GM18907 (cell line): Measurements from ENCODE around the gene P2RY2.

Experiments
- ATAC-seq: cut with Tn5 transposase; IDR thresholded peaks from one replicate; pipeline ENCODE4 v1.9.1; 2021; ENCODE audit warnings: mild to moderate bottlenecking, moderate library complexity; ENCODE audit not compliant: unreplicated experiment

The P2RY2 gene

GRCh38 chr11:73203790-73204189 is 14.3 kb upstream of the P2RY2 start:
- no peak for ATAC-seq

GRCh38 chr11:73204711-73205121 is 13.4 kb upstream of the P2RY2 start:
- ATAC-seq: no peak

GRCh38 chr11:73205661-73206343 is 12.3 kb upstream of the P2RY2 start:
- no peak for ATAC-seq

- no peak for ATAC-seq
Measured at GRCh38 chr11:73206801-73207200, 11.3 kb upstream of the P2RY2 start.

- no peak for ATAC-seq
Measured at GRCh38 chr11:73209892-73210291, 8.2 kb upstream of the P2RY2 start.

- no peak for ATAC-seq
Measured at GRCh38 chr11:73210916-73211667, 7.0 kb upstream of the P2RY2 start.

GRCh38 chr11:73213196-73214143 is 4.6 kb upstream of the P2RY2 start:
- ATAC-seq: no peak

GRCh38 chr11:73215191-73216134 is 2.6 kb upstream of the P2RY2 start:
- ATAC-seq: no peak

- ATAC-seq: no peak
Measured at GRCh38 chr11:73216465-73216864, 1.6 kb upstream of the P2RY2 start.

- ATAC-seq: no peak
Measured at GRCh38 chr11:73217131-73217809, 811 bp upstream of the P2RY2 start.

- ATAC-seq: no peak
Measured at GRCh38 chr11:73217810-73218105, 323 bp upstream of the P2RY2 start.

GRCh38 chr11:73218830-73219215 is 742 bp downstream of the P2RY2 start:
- ATAC-seq: no peak

- no peak for ATAC-seq
Measured at GRCh38 chr11:73219396-73220285, 1.6 kb downstream of the P2RY2 start.

- no peak for ATAC-seq
Measured at GRCh38 chr11:73221451-73221850, 3.4 kb downstream of the P2RY2 start.

- no peak for ATAC-seq
Measured at GRCh38 chr11:73221996-73222395, 3.9 kb downstream of the P2RY2 start.

GRCh38 chr11:73223998-73224730 is 6.1 kb downstream of the P2RY2 start:
- no peak for ATAC-seq

GRCh38 chr11:73225001-73225686 is 7.1 kb downstream of the P2RY2 start:
- ATAC-seq: no peak

- ATAC-seq: no peak
Measured at GRCh38 chr11:73225851-73226250, 7.8 kb downstream of the P2RY2 start.
